Astrocyte of the cerebellum (primary cell): ENCODE data around the gene GPC5.

Experiments
- DNase-seq: peaks from one replicate; pipeline ENCODE4 v3.0.0-alpha.2; 2011; ENCODE audit warnings: low read depth
- H3K4me3 ChIP-seq: 2 replicates; pipeline ENCODE4 v1.5.1; 2011; ENCODE audit warnings: mild to moderate bottlenecking, low read depth, low read length, moderate library complexity
- CTCF ChIP-seq: IDR thresholded peaks from 2 replicates; pipeline ENCODE4 v1.5.1; 2012; ENCODE audit warnings: low read length, low read depth, moderate library complexity, mild to moderate bottlenecking; ENCODE audit errors: missing control alignments
- in situ Hi-C: cut with HindIII; loops from 2 replicates; pipeline ENCODE4 v1.10.0; 2017; ENCODE audit warnings: low sequenced_read_pairs

GPC5 gene

GRCh38 chr13:91557328-91558090 lies 159.1 kb downstream of the GPC5 start:
- no peak for DNase-seq
- no peak for TF ChIP-seq CTCF
- no peak overlapping the region for H3K4me3 ChIP-seq
- in situ Hi-C loops = no loop called here

GRCh38 chr13:91563799-91564198 lies 165.4 kb downstream of the GPC5 start:
- no peak for TF ChIP-seq CTCF
- DNase-seq = no peak
- in situ Hi-C loops = no loop called here
- no peak overlapping the region for H3K4me3 ChIP-seq

GRCh38 chr13:91564396-91564795 lies 166.0 kb downstream of the GPC5 start:
- DNase-seq = no peak
- no peak for TF ChIP-seq CTCF
- in situ Hi-C loops = no loop called here
- H3K4me3 ChIP-seq = no peak overlapping the region

GRCh38 chr13:91565296-91565695 lies 166.9 kb downstream of the GPC5 start:
- TF ChIP-seq CTCF = no peak
- DNase-seq = no peak
- no peak overlapping the region for H3K4me3 ChIP-seq
- in situ Hi-C loops = no loop called here

GRCh38 chr13:91567485-91568207 lies 169.2 kb downstream of the GPC5 start:
- H3K4me3 ChIP-seq = no peak overlapping the region
- in situ Hi-C loops = no loop called here
- no peak for DNase-seq
- no peak for TF ChIP-seq CTCF

- no peak for TF ChIP-seq CTCF
- in situ Hi-C loops = no loop called here
- no peak overlapping the region for H3K4me3 ChIP-seq
- no peak for DNase-seq
These were observed 173.3 kb downstream of the GPC5 start for GRCh38 chr13:91571681-91572080.
